Nephron progenitor cell (in vitro differentiated cells): ENCODE measurements around the gene KAT2A.

Experiments
- DNase-seq: peaks from one replicate; pipeline ENCODE4 v3.0.0; 2021
- H3K27ac Mint-ChIP-seq: 2 replicates; pipeline ENCODE4 v1.8.0; 2021; ENCODE audit warnings: mild to moderate bottlenecking, moderate library complexity, mixed read lengths
- H3K27me3 Mint-ChIP-seq: 2 replicates; pipeline ENCODE4 v1.8.0; 2021; ENCODE audit warnings: mild to moderate bottlenecking, low read depth, mixed read lengths; ENCODE audit not compliant: poor library complexity
- H3K36me3 Mint-ChIP-seq: 2 replicates; pipeline ENCODE4 v1.8.0; 2021; ENCODE audit warnings: low read depth, mixed read lengths
- H3K4me1 Mint-ChIP-seq: 2 replicates; pipeline ENCODE4 v1.8.0; 2021; ENCODE audit warnings: mixed read lengths
- H3K4me3 Mint-ChIP-seq: 2 replicates; pipeline ENCODE4 v1.8.0; 2021; ENCODE audit warnings: mild to moderate bottlenecking, moderate library complexity, mixed read lengths
- H3K9me3 Mint-ChIP-seq: 2 replicates; pipeline ENCODE4 v1.8.0; 2021; ENCODE audit warnings: mild to moderate bottlenecking, moderate library complexity, mixed read lengths
- CTCF ChIP-seq: fragments of 200-600 bp; sonication (generic); IDR thresholded peaks from 2 replicates; pipeline ENCODE4 v1.5.0; 2021; ENCODE audit warnings: antibody characterized with exemption

The KAT2A gene

GRCh38 chr17:42127414-42127813 lies 6.2 kb upstream of the KAT2A start:
- Mint-ChIP-seq H3K36me3 (peaks cover 41% of the 10 kb centered on the region), H3K27me3 (peaks cover 3% of the 10 kb centered on the region), H3K9me3 (no peaks in the 10 kb centered on the region), H3K27ac (no peak overlapping the region), H3K4me3 (no peak overlapping the region), H3K4me1 (peaks cover 21% of the 10 kb centered on the region)
- TF ChIP-seq CTCF: no peak
- DNase-seq: no peak

GRCh38 chr17:42126836-42127235 lies 5.7 kb upstream of the KAT2A start:
- Mint-ChIP-seq H3K27ac (peak overlapping the region; percentile 41), H3K36me3 (peaks cover 41% of the 10 kb centered on the region), H3K4me3 (no peak overlapping the region), H3K27me3 (peaks cover 3% of the 10 kb centered on the region), H3K4me1 (peaks cover 26% of the 10 kb centered on the region), H3K9me3 (no peaks in the 10 kb centered on the region)
- no peak for DNase-seq
- TF ChIP-seq CTCF: no peak

- H3K27ac Mint-ChIP-seq: no peak overlapping the region
- peaks cover 3% of the 10 kb centered on the region for H3K27me3 Mint-ChIP-seq
- no peak for DNase-seq
- peaks cover 22% of the 10 kb centered on the region for H3K4me1 Mint-ChIP-seq
- peaks cover 41% of the 10 kb centered on the region for H3K36me3 Mint-ChIP-seq
- TF ChIP-seq CTCF: no peak
- no peaks in the 10 kb centered on the region for H3K9me3 Mint-ChIP-seq
- no peak overlapping the region for H3K4me3 Mint-ChIP-seq
Measured at GRCh38 chr17:42125565-42125964, 4.4 kb upstream of the KAT2A start.

GRCh38 chr17:42124256-42124655 lies 3.1 kb upstream of the KAT2A start:
- no peaks in the 10 kb centered on the region for H3K9me3 Mint-ChIP-seq
- no peak overlapping the region for H3K4me3 Mint-ChIP-seq
- no peak overlapping the region for H3K27ac Mint-ChIP-seq
- TF ChIP-seq CTCF: no peak
- peaks cover 41% of the 10 kb centered on the region for H3K36me3 Mint-ChIP-seq
- DNase-seq: no peak
- peaks cover 25% of the 10 kb centered on the region for H3K4me1 Mint-ChIP-seq
- H3K27me3 Mint-ChIP-seq: peaks cover 3% of the 10 kb centered on the region

- H3K36me3 Mint-ChIP-seq: peaks cover 33% of the 10 kb centered on the region
- H3K4me1 Mint-ChIP-seq: peaks cover 31% of the 10 kb centered on the region
- TF ChIP-seq CTCF: no peak
- H3K27me3 Mint-ChIP-seq: no peaks in the 10 kb centered on the region
- H3K27ac Mint-ChIP-seq: peak within 1 kb of the TSS; percentile 45
- peak; percentile 66 for DNase-seq
- H3K4me3 Mint-ChIP-seq: peak within 1 kb of the TSS; percentile 77
- H3K9me3 Mint-ChIP-seq: no peaks in the 10 kb centered on the region
Measured at GRCh38 chr17:42122371-42123303, 1.5 kb upstream of the KAT2A start, which contains the start of gene HSPB9. HSPB9 (plus strand) TSS chr17:42122804; CDS start chr17:42122851, 47 bp downstream.
